Lower leg skin (tissue), 3 donors: ENCODE data around the gene KATNIP.

ENCODE experiments used
- CTCF ChIP-seq, 3 donors: fragments of 450-650 bp; IDR thresholded peaks; one replicate each; pipeline ENCODE4 v1.5.1; 2016; ENCODE audit warnings: antibody characterized with exemption in 3 of 3, mild to moderate bottlenecking in 3 of 3, moderate library complexity in 2 of 3
- POLR2A ChIP-seq, 2 donors: fragments of 450-650 bp; IDR thresholded peaks; one replicate each; pipeline ENCODE4 v1.6.1; 2016 to 2017; ENCODE audit warnings: antibody characterized with exemption in 2 of 2, mild to moderate bottlenecking in 1 of 2, moderate library complexity in 1 of 2

- no peak for TF ChIP-seq CTCF (IDR thresholded peaks at IDR 0.05)
- no peak for TF ChIP-seq POLR2A (IDR thresholded peaks at IDR 0.05)
These were observed 41.9 kb downstream of the KATNIP start for GRCh38 chr16:27591837-27592236.
